CD4-positive, alpha-beta T cell treated with Interleukin-21 for 1 hour (primary cell): ENCODE measurements around the gene B3GNT4.
"Not testable (repeated sequence)": the region's sequence is repeated elsewhere in the genome, so short reads cannot be mapped to it uniquely, and the experiment has no call there.

ENCODE experiments used
- DNase-seq: peaks from one replicate; pipeline ENCODE4 v3.0.0-alpha.2; 2020

B3GNT4 gene

DNA sequence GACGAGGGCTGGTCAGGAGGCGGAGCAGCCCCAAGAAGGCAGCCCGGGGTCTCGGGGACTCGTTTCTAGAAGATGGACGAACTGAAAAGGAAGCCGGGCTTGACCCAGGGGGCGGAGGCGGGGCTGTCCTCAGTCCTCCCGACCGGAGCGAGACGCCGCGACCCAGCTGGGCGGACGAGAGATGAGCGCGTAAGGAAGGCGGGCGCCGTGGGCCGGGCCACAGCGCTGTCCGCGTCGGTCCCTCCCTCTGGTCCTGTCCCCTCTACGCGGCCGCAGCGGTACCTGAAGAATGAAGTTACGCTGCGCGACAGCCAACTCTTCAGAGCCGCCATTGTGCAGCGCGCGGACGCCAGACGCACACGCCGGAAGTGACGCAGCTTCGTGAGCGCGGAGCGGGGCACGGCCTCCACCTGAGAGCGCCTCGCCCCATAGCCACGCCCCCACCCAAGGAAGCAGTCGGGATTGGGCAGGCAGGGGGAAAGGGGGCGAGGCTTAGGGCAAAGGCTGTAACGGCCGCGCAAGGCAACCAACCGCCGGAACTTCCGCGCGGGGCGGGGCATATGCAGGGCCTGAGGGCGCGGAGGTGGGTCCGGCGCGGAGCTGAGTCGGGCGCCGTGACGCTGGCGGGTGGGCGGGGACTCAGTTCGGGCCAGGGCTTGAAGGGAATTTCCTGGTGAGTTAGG, 22.3 kb downstream of the B3GNT4 start, which contains the start of gene DIABLO:
TSS of gene DIABLO (minus strand) at position 370 of the 683 bp plus-strand sequence. CDS start at position 332, 38 bp downstream.
- DNase-seq: peak; percentile 100

DNA sequence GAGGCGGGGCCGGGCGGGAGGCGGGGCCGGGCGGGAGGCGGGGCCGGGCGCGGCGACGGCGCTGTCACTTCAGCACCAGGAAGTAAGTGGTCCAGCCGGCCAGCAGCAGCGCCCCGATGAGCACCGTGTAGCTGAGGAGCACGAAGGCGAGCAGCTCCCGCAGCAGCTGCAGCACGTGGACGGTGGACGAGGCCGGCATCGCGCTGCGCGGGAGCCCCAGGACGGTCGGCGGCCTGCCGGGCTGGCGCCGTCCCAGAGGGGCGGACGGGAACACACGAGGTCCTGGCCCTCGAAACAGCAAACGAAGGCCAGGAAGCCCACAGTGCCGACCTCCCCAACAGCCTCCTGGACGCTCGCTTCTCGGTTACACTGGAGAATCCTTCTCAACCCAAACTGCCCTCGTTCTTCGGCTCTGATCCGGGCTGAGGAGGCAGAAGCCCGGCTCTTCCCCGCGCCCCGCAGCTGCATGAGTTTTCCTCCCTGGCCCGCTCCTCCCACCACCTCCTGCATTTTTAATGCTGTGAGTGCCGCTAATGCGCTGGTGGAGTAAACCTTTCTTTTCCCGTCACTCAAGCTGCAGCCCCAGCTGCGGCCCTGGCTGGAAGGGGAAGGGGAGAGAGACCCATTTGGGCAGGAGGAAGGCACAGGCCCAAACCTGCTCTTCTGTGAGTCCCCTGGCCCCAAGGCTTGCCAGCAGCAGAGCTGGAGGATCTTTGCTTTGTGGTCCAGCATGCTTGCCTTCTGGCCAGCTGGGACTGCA, 23.0 kb downstream of the B3GNT4 start:
- no peak for DNase-seq

- peak; percentile 82 for DNase-seq
Measured at GRCh38 chr12:122227341-122227740, 23.8 kb downstream of the B3GNT4 start.

DNA sequence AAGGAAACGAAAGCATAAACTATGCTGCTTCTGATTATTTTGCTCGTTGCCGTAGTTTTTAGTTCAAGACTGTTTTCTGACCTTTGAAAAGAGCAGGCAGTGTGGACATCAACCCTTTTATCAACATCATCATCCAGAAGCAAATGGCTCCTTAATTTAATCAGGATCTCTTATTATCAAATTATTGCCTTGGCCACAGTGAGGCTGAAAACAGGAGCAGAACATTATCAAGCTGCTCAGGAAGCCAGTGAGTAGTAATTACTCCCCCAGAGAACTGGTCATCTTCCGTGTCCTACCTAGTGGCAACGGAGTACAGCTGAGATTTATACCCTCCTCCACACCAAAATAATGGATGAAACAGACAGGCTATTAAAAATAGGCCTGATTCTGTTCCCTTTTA, 24.6 kb downstream of the B3GNT4 start:
- no peak for DNase-seq

GRCh38 chr12:122230798-122231197, 27.3 kb downstream of the B3GNT4 start:
- DNase-seq: no peak

DNA sequence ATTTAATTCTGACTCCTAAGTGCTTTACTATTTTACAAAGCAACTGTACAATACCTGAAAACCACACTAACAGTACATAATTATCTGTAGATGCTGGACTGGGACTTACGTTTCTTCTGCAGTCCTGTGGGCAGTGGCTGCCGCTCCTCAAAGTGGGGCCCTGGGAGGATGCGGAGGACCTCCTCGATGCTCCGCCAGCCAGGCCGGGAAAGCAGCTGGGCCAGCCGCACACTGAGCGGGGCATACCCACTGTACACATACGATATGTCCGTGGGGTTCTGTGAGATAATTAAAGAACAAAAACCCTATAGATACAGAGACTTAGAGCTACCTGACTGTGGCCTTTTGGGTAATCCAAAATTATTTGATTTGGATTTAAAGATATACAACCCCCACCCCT, 29.2 kb downstream of the B3GNT4 start:
- no peak for DNase-seq

DNA sequence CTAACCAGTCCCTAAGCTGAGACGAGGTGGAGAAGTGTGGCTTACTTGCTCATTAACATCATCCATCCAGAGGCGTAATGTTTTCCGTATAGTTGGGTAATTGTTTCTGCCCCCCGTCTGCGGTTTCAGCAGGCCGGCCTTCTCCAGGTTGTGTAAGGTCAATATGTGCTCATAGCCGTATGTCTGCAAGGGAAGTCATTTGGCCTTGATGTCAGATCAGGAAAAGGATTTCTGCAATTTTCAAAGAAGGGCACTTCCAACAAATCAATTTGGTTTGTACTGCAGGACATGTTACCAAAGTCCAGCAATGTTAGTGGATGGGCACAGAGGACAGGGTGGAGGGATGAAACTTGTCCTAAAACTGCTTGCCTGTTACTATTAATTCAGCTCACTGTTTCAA, 32.2 kb downstream of the B3GNT4 start:
- DNase-seq: no peak

DNA sequence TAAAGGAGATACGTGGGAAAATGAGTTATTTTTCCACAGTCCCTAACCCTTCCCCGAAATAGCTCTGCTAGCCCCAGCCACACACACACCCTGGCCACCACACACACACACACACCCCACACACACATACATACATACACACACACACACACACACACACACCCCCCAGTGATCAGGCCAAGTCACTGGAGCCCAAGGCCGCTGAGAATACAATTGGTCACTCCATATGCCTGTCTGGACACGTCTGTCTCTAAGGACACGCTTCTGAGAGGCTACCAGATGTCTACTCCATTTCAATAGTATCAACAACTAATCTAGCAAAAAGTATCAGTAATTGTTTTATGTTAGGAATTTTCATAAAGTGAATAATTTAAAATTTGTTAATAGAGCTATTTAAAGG, 35.4 kb downstream of the B3GNT4 start:
- no peak for DNase-seq

- DNase-seq: peak; percentile 43
Measured at GRCh38 chr12:122243965-122244364, 40.5 kb downstream of the B3GNT4 start.

DNA sequence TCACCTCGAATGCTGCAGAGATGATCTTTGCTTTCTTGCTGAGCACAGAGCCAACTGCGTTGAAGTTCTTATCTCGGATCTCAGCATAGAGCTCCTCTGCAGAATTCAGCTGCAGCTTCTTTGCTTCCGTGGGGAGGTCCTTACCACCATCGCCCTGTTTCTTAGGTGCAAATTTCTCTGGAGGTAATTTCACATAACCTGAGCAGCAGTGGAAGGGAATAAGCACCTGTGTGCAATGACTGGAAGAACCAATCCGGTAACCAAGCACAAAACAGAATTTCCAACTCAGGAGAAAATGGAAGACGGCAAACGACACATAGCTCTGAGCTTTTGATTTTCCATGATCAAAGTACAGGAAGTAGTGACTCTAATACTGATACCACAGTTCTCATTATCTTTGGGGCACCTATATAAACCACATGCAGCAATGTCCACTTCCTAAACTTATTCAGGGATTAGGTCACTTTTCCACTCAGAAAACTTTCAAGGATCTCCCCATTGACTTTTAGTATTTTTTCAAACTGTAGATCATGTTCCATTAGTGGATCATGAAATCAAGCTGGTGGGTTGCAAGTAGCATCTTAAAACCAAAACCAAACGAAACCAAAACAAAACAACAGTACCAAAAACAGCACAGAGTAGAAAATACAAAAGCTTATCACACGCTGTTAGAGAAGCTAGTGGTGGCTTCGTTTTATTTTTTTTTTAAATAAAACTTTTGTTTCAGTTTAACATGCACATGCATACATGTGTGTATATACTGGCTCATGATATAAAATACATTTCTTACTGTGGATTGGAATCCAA, 41.3 kb downstream of the B3GNT4 start:
- peak; percentile 58 for DNase-seq

DNA sequence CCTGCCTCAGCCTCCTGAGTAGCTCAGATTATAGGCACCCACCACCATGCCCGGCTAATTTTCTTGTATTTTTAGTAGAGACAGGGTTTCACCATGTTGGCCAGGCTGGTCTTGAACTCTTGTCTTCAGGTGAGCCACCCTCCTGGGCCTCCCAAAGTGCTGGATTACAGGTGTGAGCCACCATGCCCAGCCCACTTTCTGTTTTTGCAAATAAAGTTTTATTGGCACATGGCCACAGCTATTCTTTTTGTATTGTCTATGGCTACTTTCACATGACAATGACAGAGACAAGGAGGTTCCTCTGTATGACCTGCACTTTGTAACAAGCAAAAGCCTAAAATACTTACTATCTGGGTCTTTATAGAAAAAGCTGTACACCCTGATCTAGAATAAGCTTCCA, 42.0 kb downstream of the B3GNT4 start:
- DNase-seq: peak; percentile 18

- no peak for DNase-seq
Measured at GRCh38 chr12:122250047-122250446, 46.5 kb downstream of the B3GNT4 start.

GRCh38 chr12:122250536-122250935, 47.0 kb downstream of the B3GNT4 start:
- no peak for DNase-seq

DNA sequence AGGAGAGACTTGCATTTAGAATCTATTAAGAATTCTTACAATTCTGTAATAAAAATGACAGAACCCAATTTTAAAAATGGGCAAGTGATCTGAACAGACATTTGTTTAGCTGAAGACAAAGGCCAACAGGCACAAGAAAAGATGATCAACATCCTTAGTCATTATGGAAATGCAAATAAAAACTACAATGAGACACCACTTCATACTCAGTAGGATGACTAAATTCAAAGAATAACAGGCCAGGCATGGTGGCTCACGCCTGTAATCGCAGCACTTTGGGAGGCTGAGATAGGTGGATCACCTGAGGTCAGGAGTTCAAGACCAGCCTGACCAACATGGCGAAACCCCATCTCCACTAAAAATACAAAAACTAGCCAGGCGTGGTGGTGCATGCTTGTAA, 55.0 kb downstream of the B3GNT4 start:
- not testable (repeated sequence) for DNase-seq
